Cardiac muscle cell (in vitro differentiated cells and primary cell): ENCODE measurements around the gene SMYD4. TPM values are rescaled to one million over a fixed set of nuclear protein-coding genes. Genes with fewer than 3 reads are reported as not detected.
A peak's percentile ranks its signal among the peaks of the same experiment; 100 is the strongest.
"Not testable (repeated sequence)": the region's sequence is repeated elsewhere in the genome, so short reads cannot be mapped to it uniquely, and the experiment has no call there.

Experiments used
- DNase-seq, 2 donors: peaks; one replicate each; pipeline versions ENCODE4 v3.0.0 to v3.0.0-alpha.2; 2010 to 2017; ENCODE audit warnings: low read depth in 1 of 2, low spot score in 1 of 2
- H3K27ac ChIP-seq: fragments of 200-600 bp; sonication (generic); 2 replicates; pipeline ENCODE4 v1.5.1; 2016
- H3K27me3 ChIP-seq: fragments of 200-600 bp; sonication (generic); 2 replicates; pipeline ENCODE4 v1.6.0; 2016; ENCODE audit warnings: control low read depth
- H3K36me3 ChIP-seq: fragments of 200-600 bp; sonication (generic); 2 replicates; pipeline ENCODE4 v1.5.1; 2016; ENCODE audit warnings: control low read depth
- H3K4me1 ChIP-seq: fragments of 200-600 bp; sonication (generic); 2 replicates; pipeline ENCODE4 v1.8.1; 2017; ENCODE audit warnings: low read depth, mild to moderate bottlenecking, mixed run types
- H3K4me3 ChIP-seq: fragments of 200-600 bp; sonication (generic); 2 replicates; pipeline ENCODE4 v1.5.1; 2016; ENCODE audit warnings: mild to moderate bottlenecking
- H3K9me3 ChIP-seq: fragments of 200-600 bp; sonication (generic); 2 replicates; pipeline ENCODE4 v1.5.1; 2017; ENCODE audit warnings: low read depth, mild to moderate bottlenecking, control low read depth
- polyA plus RNA-seq: library from polyadenylated mRNA; unstranded; fragments of >200 nt; fragmentation: Nextera tagmentation; extraction: Ambion mirVana; gene quantifications from 2 replicates; pipeline ENCODE4 v1.2.1, GENCODE V29; 2016
- total RNA-seq: library from RNA; depleted of rRNA; stranded (reverse); fragments of >200 nt; gene quantifications from 2 replicates; pipeline ENCODE4 v1.2.3, GENCODE V29; 2016
- TF ChIP-seq, protein P1 (sequence below): IDR thresholded peaks from 2 replicates; pipeline ENCODE4 v1.5.1; 2012; ENCODE audit warnings: low read depth, mild to moderate bottlenecking, low read length

Gene SMYD4
- total and polyA plus RNA-seq, 2 experiments from 2014 or later = 19.2 to 24.2 TPM

DNA sequence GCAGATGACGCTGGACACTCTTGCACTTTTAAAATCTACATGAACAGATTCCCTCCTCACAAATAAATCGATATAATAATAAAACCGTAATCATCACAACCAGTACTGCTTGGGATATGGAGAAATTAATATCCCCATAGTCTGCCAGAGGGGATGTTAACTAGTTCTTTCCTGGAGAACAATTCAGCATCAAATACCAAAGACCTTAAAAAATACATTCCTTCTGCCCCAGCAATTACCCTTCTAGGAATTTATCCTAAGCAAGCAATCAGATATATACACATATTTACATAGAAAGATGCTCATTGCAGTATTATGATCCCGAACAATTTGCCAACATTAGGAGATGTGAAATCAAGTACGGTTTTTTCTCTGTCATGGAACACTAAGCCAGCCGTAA is 21.8 kb downstream of the SMYD4 start:
- Histone ChIP-seq H3K4me3 (no peak overlapping the region), H3K4me1 (no peaks in the 10 kb centered on the region), H3K9me3 (no peaks in the 10 kb centered on the region), H3K27me3 (no peaks in the 10 kb centered on the region), H3K36me3 (peaks cover 20% of the 10 kb centered on the region), H3K27ac (no peak overlapping the region)
- TF ChIP-seq, protein P1, sequence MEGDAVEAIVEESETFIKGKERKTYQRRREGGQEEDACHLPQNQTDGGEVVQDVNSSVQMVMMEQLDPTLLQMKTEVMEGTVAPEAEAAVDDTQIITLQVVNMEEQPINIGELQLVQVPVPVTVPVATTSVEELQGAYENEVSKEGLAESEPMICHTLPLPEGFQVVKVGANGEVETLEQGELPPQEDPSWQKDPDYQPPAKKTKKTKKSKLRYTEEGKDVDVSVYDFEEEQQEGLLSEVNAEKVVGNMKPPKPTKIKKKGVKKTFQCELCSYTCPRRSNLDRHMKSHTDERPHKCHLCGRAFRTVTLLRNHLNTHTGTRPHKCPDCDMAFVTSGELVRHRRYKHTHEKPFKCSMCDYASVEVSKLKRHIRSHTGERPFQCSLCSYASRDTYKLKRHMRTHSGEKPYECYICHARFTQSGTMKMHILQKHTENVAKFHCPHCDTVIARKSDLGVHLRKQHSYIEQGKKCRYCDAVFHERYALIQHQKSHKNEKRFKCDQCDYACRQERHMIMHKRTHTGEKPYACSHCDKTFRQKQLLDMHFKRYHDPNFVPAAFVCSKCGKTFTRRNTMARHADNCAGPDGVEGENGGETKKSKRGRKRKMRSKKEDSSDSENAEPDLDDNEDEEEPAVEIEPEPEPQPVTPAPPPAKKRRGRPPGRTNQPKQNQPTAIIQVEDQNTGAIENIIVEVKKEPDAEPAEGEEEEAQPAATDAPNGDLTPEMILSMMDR = no peak
- DNase-seq = no peak

DNA sequence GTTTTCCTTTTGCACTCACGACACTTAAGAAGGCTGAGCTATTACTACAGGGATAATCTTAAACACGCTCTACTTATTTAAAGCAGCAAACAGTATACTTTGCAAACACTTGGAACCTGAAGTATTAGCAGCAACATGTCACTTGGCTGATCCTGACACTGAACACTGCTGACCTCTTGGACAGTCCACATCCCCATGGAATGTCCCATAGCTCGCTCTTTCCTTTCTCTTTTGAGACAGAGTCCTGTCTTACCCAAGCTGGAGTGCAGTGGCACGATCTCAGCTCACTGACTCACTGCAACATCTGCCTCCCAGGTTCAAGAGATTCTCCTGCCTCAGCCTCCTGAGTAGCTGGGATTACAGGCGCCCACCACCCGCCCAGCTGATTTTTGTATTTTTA is 26.4 kb downstream of the SMYD4 start:
- Histone ChIP-seq H3K4me1 (no peaks in the 10 kb centered on the region), H3K4me3 (no peak overlapping the region), H3K9me3 (no peaks in the 10 kb centered on the region), H3K36me3 (peaks cover 17% of the 10 kb centered on the region), H3K27me3 (no peaks in the 10 kb centered on the region), H3K27ac (no peak overlapping the region)
- no peak for DNase-seq
- TF ChIP-seq, protein P1 = no peak

DNA sequence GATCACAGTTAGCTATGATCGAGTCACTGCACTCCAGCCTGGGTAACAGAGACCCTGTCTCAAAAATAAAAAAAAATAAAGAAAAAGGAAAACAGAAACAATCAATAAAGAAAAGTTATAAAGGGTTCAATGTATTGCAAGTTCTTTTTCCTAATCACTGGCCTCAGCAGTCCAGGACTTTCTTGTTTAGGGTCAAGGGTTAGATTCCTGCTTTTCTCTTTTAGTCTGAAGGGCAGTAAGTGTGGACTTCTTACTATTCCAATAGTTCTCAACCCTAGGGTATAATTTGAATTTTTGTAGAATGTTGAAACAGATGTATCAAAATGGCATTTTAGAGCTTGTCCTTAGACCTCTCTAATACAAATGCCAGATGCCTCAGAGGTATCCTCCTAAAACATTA is 27.3 kb downstream of the SMYD4 start:
- no peak overlapping the region for H3K4me3 ChIP-seq
- no peak overlapping the region for H3K27ac ChIP-seq
- no peak for DNase-seq
- TF ChIP-seq, protein P1 = no peak
- peaks cover 17% of the 10 kb centered on the region for H3K36me3 ChIP-seq
- H3K27me3 ChIP-seq = no peaks in the 10 kb centered on the region
- H3K9me3 ChIP-seq = no peaks in the 10 kb centered on the region
- peaks cover 8% of the 10 kb centered on the region for H3K4me1 ChIP-seq

DNA sequence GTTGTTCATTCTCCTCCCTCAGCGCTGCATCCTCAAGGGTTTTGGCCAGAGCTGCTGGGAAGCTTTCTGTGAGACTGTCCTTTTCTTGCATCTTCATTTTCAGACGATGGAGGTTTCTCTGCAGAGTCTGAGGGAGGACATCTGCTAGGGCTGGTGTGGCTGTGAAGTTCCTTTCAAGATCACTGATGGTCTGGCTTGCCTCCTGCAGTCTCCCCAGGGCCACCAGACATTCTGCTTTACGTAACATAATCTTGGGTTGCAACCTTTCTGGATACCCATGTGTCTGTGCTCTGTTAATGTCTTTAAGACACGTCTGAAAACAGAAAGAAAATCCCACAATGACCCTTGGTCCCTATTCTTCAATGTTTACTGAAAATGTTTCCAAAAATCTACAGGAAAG is 29.0 kb downstream of the SMYD4 start:
- H3K27me3 ChIP-seq = no peaks in the 10 kb centered on the region

DNA sequence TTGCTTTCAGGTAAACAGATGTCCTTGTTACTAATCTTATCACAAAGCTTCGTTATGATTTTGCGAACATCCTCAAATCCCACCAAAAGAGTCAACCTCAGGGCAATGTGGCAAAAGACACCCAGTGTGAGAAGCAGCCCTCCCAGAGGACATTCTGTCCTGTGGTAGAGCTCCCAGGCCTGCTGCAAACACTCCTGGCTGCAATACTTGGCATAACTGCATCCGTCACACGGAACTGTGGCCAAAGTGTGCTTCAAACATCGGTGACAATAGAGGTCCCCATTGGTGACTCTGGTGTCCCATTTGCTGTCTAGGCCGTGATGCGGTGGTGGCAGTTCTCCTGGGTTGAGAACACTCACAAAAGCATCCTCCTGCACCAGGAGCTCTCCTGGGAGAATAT is 29.5 kb downstream of the SMYD4 start:
- H3K27me3 ChIP-seq = no peaks in the 10 kb centered on the region
- H3K4me3 ChIP-seq = no peak overlapping the region
- H3K9me3 ChIP-seq = no peaks in the 10 kb centered on the region
- peaks cover 17% of the 10 kb centered on the region for H3K36me3 ChIP-seq
- peak overlapping the region; percentile 25 for H3K27ac ChIP-seq
- peaks cover 17% of the 10 kb centered on the region for H3K4me1 ChIP-seq
- TF ChIP-seq, protein P1 = no peak
- DNase-seq = no peak

More for the DNA sequence above, 29.0 kb downstream of the SMYD4 start:
- no peak for DNase-seq
- Histone ChIP-seq H3K4me3 (no peak overlapping the region), H3K36me3 (peaks cover 17% of the 10 kb centered on the region), H3K27ac (peak overlapping the region; percentile 25), H3K4me1 (peaks cover 17% of the 10 kb centered on the region), H3K9me3 (no peaks in the 10 kb centered on the region)
- TF ChIP-seq, protein P1 = no peak

DNA sequence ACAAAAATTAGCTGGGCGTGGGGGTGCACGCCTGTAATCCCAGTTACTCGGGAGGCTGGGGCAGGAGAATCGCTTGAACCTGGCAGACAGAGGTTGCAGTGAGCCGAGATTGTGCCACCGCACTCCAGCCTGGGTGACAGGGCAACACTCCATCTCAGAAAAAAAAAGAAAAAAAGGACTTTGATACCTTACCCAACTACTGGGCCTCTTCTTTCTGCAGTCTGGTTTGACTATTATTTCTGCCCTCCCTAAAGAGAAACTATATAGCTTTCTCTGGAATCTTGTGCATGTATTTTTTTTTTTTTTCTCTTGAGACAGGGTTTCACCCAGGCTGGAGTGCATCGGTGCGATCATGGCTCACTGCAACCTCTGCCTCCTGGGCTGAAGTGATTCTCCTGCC is 31.9 kb downstream of the SMYD4 start:
- Histone ChIP-seq H3K27ac (peak overlapping the region; percentile 90), H3K4me1 (peaks cover 17% of the 10 kb centered on the region)
- not testable (repeated sequence) for H3K9me3 ChIP-seq, DNase-seq, H3K36me3 ChIP-seq, H3K27me3 ChIP-seq, H3K4me3 ChIP-seq
